IMR-90 (cell line): ENCODE data around the gene SRGAP3.

Experiments
- MAFK ChIP-seq: IDR thresholded peaks from 2 replicates; pipeline ENCODE4 v1.6.1; 2012; ENCODE audit warnings: low read depth, low read length, improper control_type of control experiment
- POLR2A ChIP-seq: IDR thresholded peaks from 2 replicates; pipeline ENCODE4 v1.6.1; 2012; ENCODE audit warnings: mild to moderate bottlenecking, low read depth, low read length
- SMC3 ChIP-seq: fragments of 150-350 bp; IDR thresholded peaks from 2 replicates; pipeline ENCODE4 v1.6.1; 2016; ENCODE audit warnings: low read depth, mild to moderate bottlenecking, antibody characterized with exemption, low read length, moderate library complexity
- TF ChIP-seq, protein P1 (sequence below): conservative IDR thresholded peaks from 2 replicates; pipeline ENCODE4 v1.5.1; 2012; ENCODE audit warnings: mild to moderate bottlenecking, low read depth, low read length, improper control_type of control experiment

GRCh38 chr3:8983591-8983990, 265.9 kb downstream of the SRGAP3 start:
- TF ChIP-seq, protein P1, sequence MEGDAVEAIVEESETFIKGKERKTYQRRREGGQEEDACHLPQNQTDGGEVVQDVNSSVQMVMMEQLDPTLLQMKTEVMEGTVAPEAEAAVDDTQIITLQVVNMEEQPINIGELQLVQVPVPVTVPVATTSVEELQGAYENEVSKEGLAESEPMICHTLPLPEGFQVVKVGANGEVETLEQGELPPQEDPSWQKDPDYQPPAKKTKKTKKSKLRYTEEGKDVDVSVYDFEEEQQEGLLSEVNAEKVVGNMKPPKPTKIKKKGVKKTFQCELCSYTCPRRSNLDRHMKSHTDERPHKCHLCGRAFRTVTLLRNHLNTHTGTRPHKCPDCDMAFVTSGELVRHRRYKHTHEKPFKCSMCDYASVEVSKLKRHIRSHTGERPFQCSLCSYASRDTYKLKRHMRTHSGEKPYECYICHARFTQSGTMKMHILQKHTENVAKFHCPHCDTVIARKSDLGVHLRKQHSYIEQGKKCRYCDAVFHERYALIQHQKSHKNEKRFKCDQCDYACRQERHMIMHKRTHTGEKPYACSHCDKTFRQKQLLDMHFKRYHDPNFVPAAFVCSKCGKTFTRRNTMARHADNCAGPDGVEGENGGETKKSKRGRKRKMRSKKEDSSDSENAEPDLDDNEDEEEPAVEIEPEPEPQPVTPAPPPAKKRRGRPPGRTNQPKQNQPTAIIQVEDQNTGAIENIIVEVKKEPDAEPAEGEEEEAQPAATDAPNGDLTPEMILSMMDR, result no peak
- TF ChIP-seq POLR2A (no peak), SMC3 (no peak), MAFK (no peak)
